HFF-Myc (cell line): Measurements from ENCODE around the gene TJP1.
"Not testable (repeated sequence)": the region's sequence is repeated elsewhere in the genome, so short reads cannot be mapped to it uniquely, and the experiment has no call there.

Source experiments
- DNase-seq: peaks from one replicate; pipeline ENCODE4 v3.0.0-alpha.2; 2011; ENCODE audit warnings: low read depth; ENCODE audit errors: extremely low read depth
- H3K4me3 ChIP-seq: replicated peaks from 2 replicates; pipeline ENCODE4 v1.5.1; 2011; ENCODE audit warnings: low read depth, mild to moderate bottlenecking, control low read depth, low read length
- CTCF ChIP-seq: IDR thresholded peaks from 2 replicates; pipeline ENCODE4 v1.5.1; 2012; ENCODE audit warnings: mild to moderate bottlenecking, low read depth, low read length, control low read depth; ENCODE audit errors: missing control alignments

TJP1 gene

GRCh38 chr15:29818141-29818540 lies 4.1 kb downstream of the TJP1 start:
- no peak for TF ChIP-seq CTCF
- no peak for DNase-seq
- H3K4me3 ChIP-seq, result no peak overlapping the region

DNA sequence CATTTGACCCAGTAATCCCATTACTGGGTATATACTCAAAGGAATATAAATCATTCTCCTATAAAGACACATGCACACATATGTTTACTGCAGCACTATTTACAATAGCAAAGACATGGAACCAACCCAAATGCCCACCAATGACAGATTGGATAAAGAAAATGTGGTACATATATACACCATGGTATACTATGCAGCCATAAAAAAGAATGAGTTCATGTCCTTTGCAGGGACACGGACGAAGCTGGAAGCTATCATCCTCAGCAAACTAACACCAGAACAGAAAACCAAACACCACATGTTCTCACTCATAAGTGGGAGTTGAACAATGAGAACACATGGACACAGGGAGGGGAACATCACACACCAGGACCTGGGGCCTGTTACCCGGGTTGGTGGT lies 4.8 kb downstream of the TJP1 start:
- DNase-seq, result not testable (repeated sequence)

GRCh38 chr15:29815000-29815710 lies 7.1 kb downstream of the TJP1 start:
- H3K4me3 ChIP-seq, result no peak overlapping the region
- DNase-seq, result no peak
- no peak for TF ChIP-seq CTCF

More for the DNA sequence above, 4.8 kb downstream of the TJP1 start:
- H3K4me3 ChIP-seq, result not testable (repeated sequence)

DNA sequence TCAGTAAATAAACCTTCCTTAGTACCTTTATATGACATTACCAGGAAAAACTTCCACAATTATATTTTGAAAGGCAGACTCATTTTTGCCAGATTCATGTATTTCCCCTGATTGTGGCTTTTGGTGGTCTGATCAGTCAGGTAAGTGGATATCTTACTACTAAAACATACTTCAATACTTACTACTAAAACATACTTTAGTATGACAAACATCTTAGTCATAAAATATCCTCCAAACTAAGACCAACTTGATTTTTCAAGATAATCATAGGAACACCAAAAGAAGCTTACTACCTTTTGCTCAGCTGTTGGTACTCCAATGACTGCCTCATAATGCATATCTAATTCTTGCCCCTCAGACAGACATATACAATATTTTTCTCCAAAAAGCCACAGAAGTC lies 9.3 kb downstream of the TJP1 start:
- no peak overlapping the region for H3K4me3 ChIP-seq
- no peak for DNase-seq
- TF ChIP-seq CTCF, result no peak

DNA sequence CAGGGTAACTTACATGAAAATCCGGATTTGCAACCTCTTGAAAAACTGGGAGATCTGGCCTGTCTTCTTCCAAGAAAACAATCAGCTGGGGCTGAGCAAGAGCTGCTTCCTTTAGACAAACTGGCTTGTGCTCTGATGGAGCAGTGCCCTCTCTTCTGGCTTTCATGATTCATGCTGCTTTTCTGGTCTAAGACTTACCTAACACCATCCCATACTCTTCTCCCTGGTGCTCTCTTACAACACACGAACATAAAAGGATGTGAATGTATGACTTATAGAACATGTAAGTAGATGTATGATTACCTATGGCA lies 9.9 kb downstream of the TJP1 start:
- H3K4me3 ChIP-seq, result no peak overlapping the region
- no peak for TF ChIP-seq CTCF
- DNase-seq, result no peak

DNA sequence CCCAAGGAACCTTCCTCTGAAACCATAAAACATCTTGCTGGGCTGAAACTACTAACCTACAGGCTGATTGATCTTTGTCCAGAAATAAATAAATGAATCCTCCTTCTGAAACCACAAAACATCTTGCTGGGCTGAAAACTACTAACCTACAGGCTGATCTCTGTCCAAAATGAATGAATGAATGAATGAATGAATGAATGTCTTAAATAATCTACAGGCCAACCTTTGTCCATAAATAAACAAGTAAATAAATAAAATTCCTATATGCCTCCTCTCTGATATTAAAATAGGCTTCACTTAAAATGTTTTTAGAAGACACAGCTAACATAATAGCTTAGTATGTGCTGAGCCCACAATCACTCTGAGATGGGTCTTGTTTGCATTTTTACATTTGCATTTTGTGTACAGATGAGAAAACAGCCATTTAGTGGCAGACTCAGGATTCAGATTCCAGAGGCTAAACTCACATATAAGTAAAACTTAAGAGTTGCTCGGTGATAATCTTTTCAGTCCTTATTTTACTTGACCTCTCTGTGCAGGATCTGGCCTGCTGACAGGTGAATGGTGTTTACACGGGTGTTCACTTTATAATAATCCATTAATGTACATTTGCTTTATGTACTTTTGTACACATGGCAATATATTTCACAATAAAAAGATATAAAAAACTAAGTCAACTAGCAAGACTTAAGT lies 10.4 kb downstream of the TJP1 start:
- DNase-seq, result no peak
- no peak overlapping the region for H3K4me3 ChIP-seq
- no peak for TF ChIP-seq CTCF

DNA sequence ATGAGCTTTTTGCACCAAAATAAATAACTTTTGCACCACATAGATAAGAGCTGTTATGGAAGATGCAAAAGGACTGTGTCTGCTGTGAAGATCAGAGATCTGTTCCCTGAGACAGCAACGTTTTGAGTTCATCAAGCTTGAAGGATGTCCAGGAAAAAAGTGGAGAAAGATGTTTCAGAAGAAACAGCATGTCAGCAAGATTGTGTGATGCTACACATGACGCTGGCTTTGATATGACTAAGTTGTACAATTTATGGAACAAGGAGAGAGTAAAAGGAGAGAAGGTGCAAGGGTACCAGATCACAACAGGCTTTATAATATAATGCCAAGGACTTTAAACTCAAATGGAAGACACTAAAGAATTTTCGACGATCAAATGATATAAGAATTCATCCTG lies 16.6 kb downstream of the TJP1 start:
- no peak for TF ChIP-seq CTCF
- DNase-seq, result no peak
- H3K4me3 ChIP-seq, result no peak overlapping the region
